Osteoblast (primary cell): Measurements from ENCODE around the gene ATG4A. TPM values are rescaled to one million over a fixed set of nuclear protein-coding genes. Genes with fewer than 3 reads are reported as not detected.

ENCODE experiments used
- DNase-seq: peaks from one replicate; pipeline ENCODE4 v3.0.0; 2011; ENCODE audit warnings: low spot score, mixed read lengths; ENCODE audit not compliant: insufficient read length; ENCODE audit errors: missing footprints
- H2AFZ ChIP-seq: 2 replicates; pipeline ENCODE4 v1.6.0; 2011; ENCODE audit warnings: mild to moderate bottlenecking, low read length
- H3K27ac ChIP-seq: 2 replicates; pipeline ENCODE4 v1.5.1; 2011; ENCODE audit warnings: mild to moderate bottlenecking, low read depth, low read length, moderate library complexity
- H3K27me3 ChIP-seq: 2 replicates; pipeline ENCODE4 v1.6.0; 2012; ENCODE audit warnings: mild to moderate bottlenecking, control low read depth, inconsistent platforms, low read length, moderate library complexity; ENCODE audit not compliant: insufficient read depth
- H3K36me3 ChIP-seq: 2 replicates; pipeline ENCODE4 v1.5.1; 2011; ENCODE audit warnings: mild to moderate bottlenecking, low read length, control low read depth, moderate library complexity; ENCODE audit not compliant: insufficient read depth
- H3K4me1 ChIP-seq: 2 replicates; pipeline ENCODE4 v1.5.1; 2011; ENCODE audit warnings: mild to moderate bottlenecking, low read length, control low read depth, moderate library complexity; ENCODE audit not compliant: insufficient read depth
- H3K4me2 ChIP-seq: 2 replicates; pipeline ENCODE4 v1.6.0; 2011; ENCODE audit warnings: mild to moderate bottlenecking, low read length; ENCODE audit not compliant: insufficient read depth
- H3K4me3 ChIP-seq: fragments of 200-600 bp; sonication (generic); 3 replicates; pipeline ENCODE4 v1.5.1; 2012; ENCODE audit warnings: mild to moderate bottlenecking, low read length, inconsistent platforms; ENCODE audit not compliant: insufficient read depth
- H3K79me2 ChIP-seq: 2 replicates; pipeline ENCODE4 v1.6.0; 2012; ENCODE audit warnings: mild to moderate bottlenecking, low read length, control low read depth, inconsistent platforms; ENCODE audit not compliant: insufficient read depth
- H3K9me3 ChIP-seq: 2 replicates; pipeline ENCODE4 v1.5.1; 2011; ENCODE audit warnings: low read depth, low read length, control low read depth
- H4K20me1 ChIP-seq: 2 replicates; pipeline ENCODE4 v1.6.0; 2012; ENCODE audit warnings: mild to moderate bottlenecking, low read length, control low read depth; ENCODE audit not compliant: insufficient read depth
- total RNA-seq: library from RNA; depleted of rRNA; stranded (reverse); fragments of >200 nt; gene quantifications from 2 replicates; pipeline ENCODE4 v1.2.3, GENCODE V29; 2012
- TF ChIP-seq, protein P1 (sequence below): IDR thresholded peaks from 2 replicates; pipeline ENCODE4 v1.5.1; 2011; ENCODE audit warnings: mild to moderate bottlenecking, low read depth, low read length, moderate library complexity; ENCODE audit errors: extremely low read depth

ATG4A gene
- total RNA-seq, 1 donor = 6.9 TPM

GRCh38 chrX:108171671-108172070, 80.1 kb downstream of the ATG4A start:
- TF ChIP-seq, protein P1, sequence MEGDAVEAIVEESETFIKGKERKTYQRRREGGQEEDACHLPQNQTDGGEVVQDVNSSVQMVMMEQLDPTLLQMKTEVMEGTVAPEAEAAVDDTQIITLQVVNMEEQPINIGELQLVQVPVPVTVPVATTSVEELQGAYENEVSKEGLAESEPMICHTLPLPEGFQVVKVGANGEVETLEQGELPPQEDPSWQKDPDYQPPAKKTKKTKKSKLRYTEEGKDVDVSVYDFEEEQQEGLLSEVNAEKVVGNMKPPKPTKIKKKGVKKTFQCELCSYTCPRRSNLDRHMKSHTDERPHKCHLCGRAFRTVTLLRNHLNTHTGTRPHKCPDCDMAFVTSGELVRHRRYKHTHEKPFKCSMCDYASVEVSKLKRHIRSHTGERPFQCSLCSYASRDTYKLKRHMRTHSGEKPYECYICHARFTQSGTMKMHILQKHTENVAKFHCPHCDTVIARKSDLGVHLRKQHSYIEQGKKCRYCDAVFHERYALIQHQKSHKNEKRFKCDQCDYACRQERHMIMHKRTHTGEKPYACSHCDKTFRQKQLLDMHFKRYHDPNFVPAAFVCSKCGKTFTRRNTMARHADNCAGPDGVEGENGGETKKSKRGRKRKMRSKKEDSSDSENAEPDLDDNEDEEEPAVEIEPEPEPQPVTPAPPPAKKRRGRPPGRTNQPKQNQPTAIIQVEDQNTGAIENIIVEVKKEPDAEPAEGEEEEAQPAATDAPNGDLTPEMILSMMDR = no peak
- no peak overlapping the region for H2AFZ ChIP-seq
- H3K4me1 ChIP-seq = no peaks in the 10 kb centered on the region
- H3K27me3 ChIP-seq = peaks cover 40% of the 10 kb centered on the region
- no peak overlapping the region for H3K4me2 ChIP-seq
- no peak overlapping the region for H3K4me3 ChIP-seq
- H3K79me2 ChIP-seq = no peaks in the 10 kb centered on the region
- H4K20me1 ChIP-seq = no peaks in the 10 kb centered on the region
- no peak overlapping the region for H3K27ac ChIP-seq
- H3K36me3 ChIP-seq = no peaks in the 10 kb centered on the region
- no peak for DNase-seq
- H3K9me3 ChIP-seq = no peaks in the 10 kb centered on the region

DNA sequence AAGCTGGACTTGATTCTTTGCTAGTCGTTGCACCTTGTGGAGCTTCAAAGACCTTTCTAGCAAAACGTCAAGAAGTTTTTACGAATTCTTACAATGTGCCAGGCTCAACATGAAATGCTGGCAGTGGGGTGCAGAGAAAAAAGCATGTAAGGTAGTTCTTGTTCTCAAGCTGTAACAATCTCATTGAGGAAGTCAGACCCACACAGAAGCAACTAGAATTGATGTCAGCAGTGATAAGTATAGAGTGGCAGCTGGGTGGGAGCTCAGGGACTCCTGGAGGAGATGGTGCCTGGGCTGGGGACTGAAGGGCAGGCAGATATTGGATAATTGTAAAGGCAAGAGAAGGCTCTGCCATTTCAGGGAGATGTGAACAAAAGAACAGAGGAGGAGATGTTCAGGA, 82.3 kb downstream of the ATG4A start:
- Histone ChIP-seq H3K36me3 (no peaks in the 10 kb centered on the region), H3K4me2 (no peak overlapping the region)
- TF ChIP-seq, protein P1 = no peak

GRCh38 chrX:108177351-108178142, 86.0 kb downstream of the ATG4A start:
- Histone ChIP-seq H3K4me3 (no peak overlapping the region), H3K27ac (no peak overlapping the region), H4K20me1 (peaks cover 4% of the 10 kb centered on the region), H3K9me3 (no peaks in the 10 kb centered on the region), H2AFZ (no peak overlapping the region), H3K4me1 (no peaks in the 10 kb centered on the region), H3K79me2 (no peaks in the 10 kb centered on the region), H3K36me3 (no peaks in the 10 kb centered on the region), H3K27me3 (peaks cover 45% of the 10 kb centered on the region), H3K4me2 (no peak overlapping the region)
- TF ChIP-seq, protein P1 = no peak
- DNase-seq = no peak

More for the DNA sequence above, 82.3 kb downstream of the ATG4A start:
- no peaks in the 10 kb centered on the region for H4K20me1 ChIP-seq
- H3K4me1 ChIP-seq = no peaks in the 10 kb centered on the region
- no peaks in the 10 kb centered on the region for H3K9me3 ChIP-seq
- H3K4me3 ChIP-seq = no peak overlapping the region
- DNase-seq = no peak
- H3K27me3 ChIP-seq = peaks cover 46% of the 10 kb centered on the region
- no peak overlapping the region for H2AFZ ChIP-seq
- no peaks in the 10 kb centered on the region for H3K79me2 ChIP-seq
- no peak overlapping the region for H3K27ac ChIP-seq

GRCh38 chrX:108178143-108178498, 86.5 kb downstream of the ATG4A start:
- Histone ChIP-seq H3K27ac (no peak overlapping the region), H3K4me2 (no peak overlapping the region), H3K27me3 (peaks cover 44% of the 10 kb centered on the region), H2AFZ (no peak overlapping the region), H4K20me1 (peaks cover 4% of the 10 kb centered on the region), H3K4me3 (no peak overlapping the region), H3K36me3 (no peaks in the 10 kb centered on the region), H3K79me2 (no peaks in the 10 kb centered on the region), H3K9me3 (no peaks in the 10 kb centered on the region), H3K4me1 (no peaks in the 10 kb centered on the region)
- DNase-seq = no peak
- TF ChIP-seq, protein P1 = no peak
